GM12878 (cell line): Measurements from ENCODE around the gene ZNF428. TPM values are rescaled to one million over a fixed set of nuclear protein-coding genes. Genes with fewer than 3 reads are reported as not detected.

Experiments
- BACH1 ChIP-seq: fragments of 450-650 bp; IDR thresholded peaks from 2 replicates; pipeline ENCODE4 v1.6.1; 2017; ENCODE audit warnings: mild to moderate bottlenecking, borderline replicate concordance
- BCL11A ChIP-seq: IDR thresholded peaks from 2 replicates; pipeline ENCODE4 v1.6.1; 2011; ENCODE audit warnings: low read depth, low read length
- CREM ChIP-seq: IDR thresholded peaks from 2 replicates; pipeline ENCODE4 v1.6.1; 2014; ENCODE audit warnings: antibody characterized with exemption, low read depth
- CUX1 ChIP-seq: IDR thresholded peaks from 2 replicates; pipeline ENCODE4 v1.6.1; 2012; ENCODE audit warnings: improper control_type of control experiment, low read depth, low read length; ENCODE audit not compliant: insufficient replicate concordance
- FOXK2 ChIP-seq: fragments of 450-650 bp; IDR thresholded peaks from 2 replicates; pipeline ENCODE4 v1.6.1; 2017; ENCODE audit warnings: mild to moderate bottlenecking, moderate library complexity
- GATAD2B ChIP-seq: fragments of 450-650 bp; conservative IDR thresholded peaks from 2 replicates; pipeline ENCODE4 v1.6.1; 2017; ENCODE audit warnings: low read depth, mild to moderate bottlenecking, moderate library complexity
- IRF3 ChIP-seq: fragments of 450-650 bp; IDR thresholded peaks from 2 replicates; pipeline ENCODE4 v1.6.1; 2014; ENCODE audit warnings: mild to moderate bottlenecking
- MAX ChIP-seq: IDR thresholded peaks from 2 replicates; pipeline ENCODE4 v1.6.1; 2012; ENCODE audit warnings: low read depth, low read length, improper control_type of control experiment
- MTA2 ChIP-seq: fragments of 450-650 bp; IDR thresholded peaks from 2 replicates; pipeline ENCODE4 v1.6.1; 2016; ENCODE audit warnings: low read depth, mild to moderate bottlenecking, moderate library complexity
- NRF1 ChIP-seq: conservative IDR thresholded peaks from 2 replicates; pipeline ENCODE4 v1.6.1; 2011; ENCODE audit warnings: mild to moderate bottlenecking, low read depth, low read length, improper control_type of control experiment
- REST ChIP-seq: IDR thresholded peaks from 2 replicates; pipeline ENCODE4 v1.6.1; 2012; ENCODE audit warnings: mild to moderate bottlenecking, low read depth, low read length
- SMARCA5 ChIP-seq: fragments of 450-650 bp; IDR thresholded peaks from 2 replicates; pipeline ENCODE4 v1.6.1; 2017; ENCODE audit warnings: mild to moderate bottlenecking
- USF1 ChIP-seq: IDR thresholded peaks from 2 replicates; pipeline ENCODE4 v1.6.1; 2011; ENCODE audit warnings: borderline replicate concordance, low read depth, mild to moderate bottlenecking, moderate library complexity, mixed read lengths, low read length; ENCODE audit not compliant: insufficient read depth; ENCODE audit errors: extremely low read length
- ZBTB4 ChIP-seq: fragments of 450-650 bp; formaldehyde crosslinking; IDR thresholded peaks from 2 replicates; pipeline ENCODE4 v1.4.0; 2022; ENCODE audit warnings: mild to moderate bottlenecking, moderate library complexity
- polyA plus RNA-seq, 11 experiments: library from polyadenylated mRNA; depleted of rRNA in 4 of 11; unstranded in 6 of 11; stranded (reverse) in 5 of 11; fragments of >200 nt; fragmentation: Nextera tagmentation in 4 of 11; fragmentation: Illumina TruSeq in 1 of 11; extraction: Ambion mirVana in 4 of 11; extraction: Trizol in 1 of 11; gene quantifications; 1 replicate in 1 of 11; 2 replicates in 10 of 11; pipeline versions ENCODE4 v1.2.1 to v1.2.3, GENCODE V29; 2011 to 2016; ENCODE audit warnings: inconsistent platforms in 2 of 11, missing spikeins in 2 of 11, low read depth in 1 of 11
- total RNA-seq, 4 experiments: library from RNA; depleted of rRNA in 3 of 4; stranded (reverse); fragments of >200 nt in 3 of 4; fragmentation: Illumina TruSeq in 1 of 4; extraction: Trizol in 1 of 4; gene quantifications; 2 replicates each; pipeline versions ENCODE4 v1.2.1 to v1.2.3, GENCODE V29; 2013 to 2021

Gene ZNF428
- total and polyA plus RNA-seq, 10 of the 15 experiments (the other 5 are each of a cell fraction or from before 2014, with no cell fraction given): 0.27 to 57.8 (median 20.4) TPM

GRCh38 chr19:43595999-43596841, 23.2 kb downstream of the ZNF428 start, which contains the start of the genes IRGQ and ZNF576 (continued):
- TF ChIP-seq USF1 (no peak), MTA2 (no peak), GATAD2B (0 out of 2 replicates have a peak, but pooled peaks have one; percentile 42), REST (no peak), IRF3 (peak; percentile 15; the same call in 1 of the 2 replicates), ZBTB4 (CRISPR knock-in tag) (no peak), FOXK2 (peak; percentile 61), BCL11A (no peak), MAX (no peak; the same call in 1 of the 2 replicates), CREM (peak; percentile 99), SMARCA5 (no peak; the same call in 1 of the 2 replicates), CUX1 (no peak), NRF1 (peak; percentile 99), BACH1 (peak; percentile 64)
